ENCODE measurements around the gene TACR3.
"Not testable (repeated sequence)": the region's sequence is repeated elsewhere in the genome, so short reads cannot be mapped to it uniquely, and the experiment has no call there.

The TACR3 gene

DNA sequence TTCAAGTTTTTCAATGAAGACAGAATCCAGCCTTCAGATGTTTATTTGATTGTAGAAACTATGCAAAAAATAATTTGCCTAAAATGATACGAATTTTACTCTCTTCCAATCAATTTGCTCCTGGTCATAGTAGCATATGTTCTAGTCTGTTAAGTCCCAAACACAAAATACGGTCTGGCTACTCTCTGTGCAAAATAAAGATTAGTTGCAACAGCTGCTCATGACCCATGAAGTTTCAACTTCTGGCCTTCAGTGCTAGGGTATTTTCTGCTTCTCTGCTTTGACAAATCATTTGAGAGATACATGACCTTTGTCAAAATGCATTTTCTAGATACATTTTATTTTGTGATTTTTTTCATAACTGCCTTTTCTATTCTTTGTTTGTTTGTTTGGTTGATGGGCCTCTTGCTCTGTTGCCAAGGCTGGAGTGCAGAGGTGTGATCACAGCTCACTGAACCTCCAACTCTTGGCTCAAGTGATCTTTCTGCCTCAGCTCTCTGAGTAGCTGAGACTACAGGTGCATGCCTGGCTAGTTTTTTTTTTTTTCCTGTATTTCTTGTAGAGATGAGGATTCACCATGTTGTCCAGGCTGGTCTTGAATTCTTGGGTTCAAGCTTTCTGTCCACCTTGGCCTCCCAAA lies 55.2 kb downstream of the TACR3 start:
- Histone ChIP-seq H3K4me1 (ENCODE audit: control insufficient read depth, low read depth, low read length) (no peaks in the 10 kb centered on the region), H3K36me3 (ENCODE audit: control insufficient read depth, low read depth, low read length) (no peaks in the 10 kb centered on the region), H3K9ac (ENCODE audit: low read length) (no peak overlapping the region), H3K27me3 (ENCODE audit: control insufficient read depth, insufficient read depth, low read length) (no peaks in the 10 kb centered on the region), H3K27ac (ENCODE audit: low read length) (no peak overlapping the region), H3K4me3 (ENCODE audit: low read length) (no peak overlapping the region), H3K9me3 (ENCODE audit: control insufficient read depth, low read depth, low read length) (no peaks in the 10 kb centered on the region)

DNA sequence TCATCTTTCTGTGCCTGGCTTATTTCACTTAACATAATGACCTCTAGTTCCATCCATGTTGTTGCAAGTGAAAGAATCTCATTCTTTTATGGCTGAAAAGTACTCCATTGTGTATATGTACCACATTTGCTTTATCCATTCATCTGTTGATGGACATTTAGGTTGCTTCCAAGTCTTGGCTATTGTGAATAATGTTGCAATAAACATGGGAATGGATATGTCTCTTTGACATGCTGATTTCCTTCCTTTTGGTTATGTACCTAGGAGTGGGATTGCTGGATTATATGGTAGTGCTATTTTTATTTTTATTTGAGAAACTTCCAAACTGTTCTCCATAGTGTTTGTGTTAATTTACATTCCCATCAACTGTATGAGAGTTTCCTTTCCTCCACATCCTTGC lies 71.2 kb downstream of the TACR3 start:
- Histone ChIP-seq H3K36me3 (ENCODE audit: control insufficient read depth, low read depth, low read length) (no peaks in the 10 kb centered on the region), H3K27me3 (ENCODE audit: control insufficient read depth, insufficient read depth, low read length) (no peaks in the 10 kb centered on the region), H3K9me3 (ENCODE audit: control insufficient read depth, low read depth, low read length) (no peaks in the 10 kb centered on the region), H3K9ac (ENCODE audit: low read length) (no peak overlapping the region), H3K4me3 (ENCODE audit: low read length) (no peak overlapping the region), H3K27ac (ENCODE audit: low read length) (no peak overlapping the region), H3K4me1 (ENCODE audit: control insufficient read depth, low read depth, low read length) (no peaks in the 10 kb centered on the region)

DNA sequence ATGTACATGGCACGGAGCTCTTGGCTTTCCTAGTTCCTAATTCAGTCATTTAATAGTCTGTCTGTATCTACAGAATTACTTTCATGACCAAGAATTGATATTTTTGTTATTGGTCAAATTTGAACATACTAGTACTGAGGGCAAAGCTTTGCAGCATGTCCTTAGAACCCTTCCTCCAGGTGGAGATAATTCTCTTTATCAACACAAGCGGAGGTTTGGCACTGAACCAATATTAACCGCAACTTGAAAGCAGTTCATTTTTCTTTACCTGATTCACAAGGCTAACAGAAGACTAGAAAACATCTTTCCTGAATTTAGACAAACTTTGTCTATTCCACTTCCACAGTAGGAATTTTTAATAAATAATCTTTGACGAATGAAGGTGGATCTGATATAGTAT lies 73.8 kb downstream of the TACR3 start:
- Histone ChIP-seq H3K4me1 (ENCODE audit: control insufficient read depth, low read depth, low read length) (no peaks in the 10 kb centered on the region), H3K9ac (ENCODE audit: low read length) (no peak overlapping the region), H3K36me3 (ENCODE audit: control insufficient read depth, low read depth, low read length) (no peaks in the 10 kb centered on the region), H3K27ac (ENCODE audit: low read length) (no peak overlapping the region), H3K9me3 (ENCODE audit: control insufficient read depth, low read depth, low read length) (peaks cover 2% of the 10 kb centered on the region), H3K4me3 (ENCODE audit: low read length) (no peak overlapping the region), H3K27me3 (ENCODE audit: control insufficient read depth, insufficient read depth, low read length) (no peaks in the 10 kb centered on the region)

DNA sequence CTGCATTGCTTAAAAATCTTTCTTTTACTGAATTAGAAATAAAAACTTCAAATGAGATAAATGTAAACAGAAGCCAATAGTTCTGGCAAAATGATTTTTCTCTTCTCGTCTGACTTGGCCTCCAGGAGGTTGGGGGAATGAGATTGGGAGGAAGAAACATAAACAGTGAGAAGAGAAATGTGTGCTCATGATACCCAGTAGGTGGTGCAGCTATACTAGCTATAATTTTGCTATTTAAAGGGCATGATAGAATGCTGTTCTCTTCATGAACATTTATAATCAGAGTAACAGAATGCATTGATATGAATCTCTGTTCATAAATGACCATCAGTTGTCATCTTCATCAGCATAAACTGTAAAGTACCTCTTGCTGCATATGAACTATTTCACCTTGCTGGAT lies 85.5 kb downstream of the TACR3 start:
- Histone ChIP-seq H3K9me3 (ENCODE audit: control insufficient read depth, low read depth, low read length) (no peaks in the 10 kb centered on the region), H3K4me1 (ENCODE audit: control insufficient read depth, low read depth, low read length) (no peaks in the 10 kb centered on the region), H3K36me3 (ENCODE audit: control insufficient read depth, low read depth, low read length) (no peaks in the 10 kb centered on the region), H3K4me3 (ENCODE audit: low read length) (no peak overlapping the region), H3K9ac (ENCODE audit: low read length) (no peak overlapping the region), H3K27me3 (ENCODE audit: control insufficient read depth, insufficient read depth, low read length) (no peaks in the 10 kb centered on the region), H3K27ac (ENCODE audit: low read length) (no peak overlapping the region)

DNA sequence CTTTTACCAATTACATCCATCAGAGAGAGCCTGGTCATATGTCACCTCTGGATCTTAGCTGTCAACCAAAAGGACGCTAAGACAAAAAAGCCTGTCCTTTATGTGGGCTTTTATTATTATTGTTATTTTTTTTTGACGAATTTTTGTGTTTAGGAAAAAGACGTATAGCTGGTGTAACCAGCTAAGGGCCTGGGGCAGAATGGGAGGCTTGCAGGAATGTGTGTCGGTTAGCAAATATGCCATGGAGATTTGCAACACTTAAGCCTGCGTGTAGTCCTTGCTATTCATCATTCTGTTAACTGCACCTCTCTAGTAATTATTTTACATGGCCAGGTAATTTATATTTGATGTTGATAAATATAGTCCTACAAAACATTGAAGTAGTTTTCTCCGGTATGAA lies 93.5 kb downstream of the TACR3 start:
- H3K4me3 ChIP-seq (ENCODE audit: low read length), result no peak overlapping the region
- H3K4me1 ChIP-seq (ENCODE audit: control insufficient read depth, low read depth, low read length), result no peaks in the 10 kb centered on the region

DNA sequence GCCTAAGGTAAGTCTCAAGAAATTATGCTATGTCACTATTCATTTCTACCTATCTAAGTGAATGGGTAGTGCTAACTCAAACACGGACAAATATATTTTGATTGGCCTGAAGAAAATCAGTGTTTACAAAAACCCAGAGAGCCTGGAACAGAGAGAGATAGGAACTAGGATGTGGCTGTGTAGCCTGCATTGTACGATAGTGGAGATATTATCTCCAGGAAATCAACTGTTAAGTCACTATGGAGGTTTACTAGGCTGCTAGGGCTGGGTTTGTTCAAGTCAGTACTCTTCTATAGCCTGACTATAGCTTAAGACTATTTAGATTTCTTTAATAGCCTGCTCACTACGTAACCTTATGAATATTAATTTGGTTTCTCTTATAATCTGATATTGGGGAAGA lies 127.9 kb downstream of the TACR3 start:
- Histone ChIP-seq H3K9ac (ENCODE audit: low read length) (no peak overlapping the region), H3K4me3 (ENCODE audit: low read length) (no peak overlapping the region), H3K36me3 (ENCODE audit: control insufficient read depth, low read depth, low read length) (no peaks in the 10 kb centered on the region), H3K27me3 (ENCODE audit: control insufficient read depth, insufficient read depth, low read length) (no peaks in the 10 kb centered on the region), H3K27ac (ENCODE audit: low read length) (no peak overlapping the region), H3K4me1 (ENCODE audit: control insufficient read depth, low read depth, low read length) (no peaks in the 10 kb centered on the region), H3K9me3 (ENCODE audit: control insufficient read depth, low read depth, low read length) (no peaks in the 10 kb centered on the region)

More for the DNA sequence above, 93.5 kb downstream of the TACR3 start:
- Histone ChIP-seq H3K9ac (ENCODE audit: low read length) (no peak overlapping the region), H3K9me3 (ENCODE audit: control insufficient read depth, low read depth, low read length) (no peaks in the 10 kb centered on the region), H3K36me3 (ENCODE audit: control insufficient read depth, low read depth, low read length) (no peaks in the 10 kb centered on the region), H3K27me3 (ENCODE audit: control insufficient read depth, insufficient read depth, low read length) (no peaks in the 10 kb centered on the region), H3K27ac (ENCODE audit: low read length) (no peak overlapping the region)

DNA sequence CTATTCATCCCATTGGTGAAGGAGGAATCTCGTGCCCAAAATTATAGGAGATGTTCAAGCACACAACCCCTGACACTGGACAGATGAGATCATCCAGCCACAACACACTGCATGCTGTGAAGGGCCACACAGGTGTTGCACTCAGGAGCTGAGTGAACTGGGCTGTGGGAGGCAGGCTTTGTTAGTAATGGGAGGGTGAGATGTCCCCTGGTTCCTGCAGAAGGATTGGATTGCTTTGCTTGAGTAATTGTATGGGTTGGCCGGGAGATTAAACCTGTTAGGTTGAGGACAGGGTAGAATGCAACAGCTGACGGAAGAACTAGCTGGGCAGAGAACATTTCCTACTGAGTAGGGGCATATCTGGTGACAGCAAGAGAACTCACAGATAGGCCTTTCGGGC lies 152.2 kb downstream of the TACR3 start:
- H3K9ac ChIP-seq (ENCODE audit: low read length), result no peak overlapping the region
- H3K4me1 ChIP-seq (ENCODE audit: control insufficient read depth, low read depth, low read length), result no peaks in the 10 kb centered on the region
- no peaks in the 10 kb centered on the region for H3K9me3 ChIP-seq (ENCODE audit: control insufficient read depth, low read depth, low read length)
- H3K4me3 ChIP-seq (ENCODE audit: low read length), result no peak overlapping the region
- no peaks in the 10 kb centered on the region for H3K27me3 ChIP-seq (ENCODE audit: control insufficient read depth, insufficient read depth, low read length)
- no peak overlapping the region for H3K27ac ChIP-seq (ENCODE audit: low read length)
- H3K36me3 ChIP-seq (ENCODE audit: control insufficient read depth, low read depth, low read length), result no peaks in the 10 kb centered on the region

DNA sequence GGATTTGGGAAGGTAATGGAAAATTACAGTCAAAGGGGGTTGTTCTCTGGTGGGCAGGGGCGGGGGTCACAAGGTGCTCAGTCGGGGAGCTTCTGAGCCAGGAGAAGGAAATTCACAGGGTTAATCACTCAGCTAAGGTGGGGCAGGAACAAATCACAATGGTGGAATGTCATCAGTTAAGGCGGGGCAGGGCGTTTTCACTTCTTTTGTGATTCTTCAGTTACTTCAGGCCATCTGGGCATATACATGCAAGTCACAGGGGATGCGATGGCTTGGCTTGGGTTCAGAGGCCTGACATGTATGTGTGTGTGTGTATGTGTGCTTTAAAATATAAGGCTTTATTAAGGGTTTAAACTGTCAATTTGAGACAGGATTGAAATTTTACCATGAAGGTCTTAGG lies 160.6 kb downstream of the TACR3 start:
- not testable (repeated sequence) for H3K36me3 ChIP-seq (ENCODE audit: control insufficient read depth, low read depth, low read length); H3K9ac ChIP-seq (ENCODE audit: low read length); H3K27ac ChIP-seq (ENCODE audit: low read length); H3K9me3 ChIP-seq (ENCODE audit: control insufficient read depth, low read depth, low read length); H3K4me1 ChIP-seq (ENCODE audit: control insufficient read depth, low read depth, low read length); H3K4me3 ChIP-seq (ENCODE audit: low read length); H3K27me3 ChIP-seq (ENCODE audit: control insufficient read depth, insufficient read depth, low read length)
